Measurements from ENCODE around the gene TRAF2.

Gene TRAF2

DNA sequence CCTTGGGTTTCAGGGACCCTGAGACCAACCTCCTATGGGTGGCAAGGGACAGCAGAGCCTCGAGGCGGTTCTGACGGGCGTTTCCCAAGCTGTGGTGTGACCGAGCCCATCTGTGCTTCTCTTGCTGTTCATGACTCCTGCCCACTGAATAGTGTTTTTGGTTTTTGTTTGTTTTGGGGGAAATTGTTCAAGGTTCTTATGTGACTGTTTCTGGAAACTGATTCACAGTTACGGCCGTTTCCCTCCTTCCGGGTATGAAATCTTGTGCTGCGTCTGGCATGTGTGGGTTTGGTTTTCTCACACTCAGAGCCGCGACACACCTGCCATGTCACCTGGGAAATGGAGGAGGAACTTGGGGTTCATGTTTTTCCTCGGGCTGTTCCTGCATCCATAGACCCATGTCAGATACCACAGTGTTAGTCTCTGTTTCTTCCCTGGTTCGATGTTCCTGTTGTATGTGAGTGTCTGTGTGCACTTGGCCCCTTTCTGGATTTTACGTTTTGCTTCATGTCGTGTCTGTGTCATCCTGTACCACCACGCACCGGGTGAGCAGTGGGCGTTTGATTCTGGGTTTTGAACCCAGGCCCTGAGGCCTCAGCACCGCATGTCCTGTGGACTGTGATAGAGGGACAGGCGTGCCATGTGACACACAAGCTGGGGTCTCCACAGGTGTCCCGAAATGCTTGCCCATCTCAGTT, 29.5 kb downstream of the TRAF2 start:
- no peak for DNase-seq

DNA sequence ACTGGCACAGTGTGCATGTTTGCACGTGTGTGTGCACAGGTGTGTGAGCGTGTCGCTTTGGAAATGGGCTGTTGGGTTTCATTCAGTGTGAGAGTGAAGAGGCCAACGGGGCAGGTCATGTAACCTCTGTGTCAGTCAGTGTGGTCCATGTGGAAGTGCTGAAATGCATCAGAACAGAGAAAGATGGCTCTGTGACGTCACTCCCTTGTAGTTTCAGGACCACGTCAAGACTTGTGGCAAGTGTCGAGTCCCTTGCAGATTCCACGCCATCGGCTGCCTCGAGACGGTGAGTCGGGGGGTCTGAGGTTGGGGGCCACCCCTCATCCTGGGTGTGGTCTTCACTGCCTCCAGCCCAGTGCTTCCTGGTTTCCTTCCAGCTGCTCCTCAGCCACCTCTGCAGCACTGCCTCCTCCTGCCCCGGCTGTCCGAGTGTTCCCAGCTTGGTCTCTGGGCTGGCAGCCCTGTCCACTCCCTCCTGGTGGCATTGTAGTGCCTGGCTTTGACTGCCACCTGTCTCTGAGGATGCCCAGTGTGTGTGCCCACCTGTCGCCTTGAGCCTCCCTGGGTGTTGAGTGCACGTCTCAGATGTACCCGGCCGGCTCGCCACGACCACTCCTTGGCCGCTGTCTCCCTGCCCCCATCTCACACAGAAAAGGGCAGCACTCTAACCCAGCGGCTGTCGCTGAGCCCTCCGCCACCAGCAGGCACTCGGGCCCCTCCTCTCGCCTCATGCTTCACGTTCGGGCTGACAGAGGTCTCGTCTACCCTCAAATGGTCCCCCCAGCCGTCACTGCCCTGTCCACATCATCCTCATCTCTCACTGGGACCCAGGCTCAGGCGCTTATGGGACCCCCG, 30.2 kb downstream of the TRAF2 start:
- DNase-seq: no peak

DNA sequence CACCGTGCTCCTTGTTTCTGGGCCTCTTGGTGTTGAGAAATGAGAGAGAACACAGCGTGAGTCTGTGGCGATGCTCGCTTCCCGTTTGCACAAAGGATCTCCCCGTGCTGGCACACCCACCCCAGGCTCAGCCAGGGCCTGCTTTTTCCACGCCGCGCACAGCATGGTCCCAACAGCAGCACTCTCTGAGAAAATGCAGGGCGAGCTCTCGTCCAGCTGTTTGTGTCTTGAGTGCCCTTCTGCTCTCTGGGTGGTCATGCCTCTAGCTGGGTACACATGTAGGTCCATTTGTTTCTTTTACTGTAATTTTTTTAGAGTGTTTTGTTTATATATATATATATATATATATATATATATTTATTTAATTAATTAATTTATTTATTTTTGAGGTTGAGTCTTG, 31.6 kb downstream of the TRAF2 start:
- DNase-seq: no peak

DNA sequence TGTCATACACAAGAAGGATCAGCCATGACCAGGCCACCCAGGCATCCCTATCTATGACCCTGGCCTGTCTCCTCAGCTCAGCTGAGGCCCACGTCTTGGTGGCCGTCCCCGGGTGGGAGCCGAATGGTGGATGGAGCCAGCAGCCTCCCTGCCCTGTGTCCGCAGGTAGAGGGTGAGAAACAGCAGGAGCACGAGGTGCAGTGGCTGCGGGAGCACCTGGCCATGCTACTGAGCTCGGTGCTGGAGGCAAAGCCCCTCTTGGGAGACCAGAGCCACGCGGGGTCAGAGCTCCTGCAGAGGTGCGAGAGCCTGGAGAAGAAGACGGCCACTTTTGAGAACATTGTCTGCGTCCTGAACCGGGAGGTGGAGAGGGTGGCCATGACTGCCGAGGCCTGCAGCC, 33.8 kb downstream of the TRAF2 start:
- no peak for DNase-seq

DNA sequence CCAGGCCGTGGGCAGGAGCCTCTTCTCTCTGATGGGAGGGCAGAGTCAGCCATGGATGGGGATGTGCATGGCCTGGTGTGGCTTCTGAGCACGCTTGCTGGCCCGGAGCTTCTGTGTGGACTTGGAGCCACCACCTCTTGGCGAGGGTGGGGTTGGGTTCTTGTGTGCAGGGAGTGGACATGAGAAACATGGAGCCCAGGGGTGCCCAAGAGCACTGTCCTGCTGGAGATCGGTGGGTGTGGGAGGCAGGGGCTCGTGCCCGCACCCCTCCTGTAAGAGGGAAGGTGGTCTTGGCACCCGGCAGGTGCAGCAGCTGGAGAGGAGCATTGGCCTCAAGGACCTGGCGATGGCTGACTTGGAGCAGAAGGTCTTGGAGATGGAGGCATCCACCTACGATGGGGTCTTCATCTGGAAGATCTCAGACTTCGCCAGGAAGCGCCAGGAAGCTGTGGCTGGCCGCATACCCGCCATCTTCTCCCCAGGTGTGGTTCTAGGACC, 34.5 kb downstream of the TRAF2 start:
- no peak for DNase-seq

DNA sequence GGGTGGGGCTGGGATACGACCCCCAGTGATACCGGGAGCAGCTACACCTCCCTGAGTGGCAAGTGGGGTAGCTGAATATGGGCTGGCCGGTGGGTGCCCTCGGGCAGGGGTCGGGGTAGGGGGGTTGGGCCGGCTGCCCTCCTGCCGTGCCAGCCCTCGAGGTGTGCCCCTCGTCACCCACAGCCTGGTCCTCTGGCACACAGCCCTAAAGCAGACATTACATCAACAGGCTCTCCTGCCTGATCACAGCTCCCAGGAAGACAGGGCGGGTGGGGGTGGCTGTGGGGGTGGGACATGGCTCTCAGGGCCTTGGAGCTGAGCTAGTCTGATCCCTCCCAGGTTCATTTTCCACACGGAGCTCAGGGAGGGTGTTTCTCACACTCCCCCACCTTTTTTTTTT, 35.0 kb downstream of the TRAF2 start:
- DNase-seq: no peak

DNA sequence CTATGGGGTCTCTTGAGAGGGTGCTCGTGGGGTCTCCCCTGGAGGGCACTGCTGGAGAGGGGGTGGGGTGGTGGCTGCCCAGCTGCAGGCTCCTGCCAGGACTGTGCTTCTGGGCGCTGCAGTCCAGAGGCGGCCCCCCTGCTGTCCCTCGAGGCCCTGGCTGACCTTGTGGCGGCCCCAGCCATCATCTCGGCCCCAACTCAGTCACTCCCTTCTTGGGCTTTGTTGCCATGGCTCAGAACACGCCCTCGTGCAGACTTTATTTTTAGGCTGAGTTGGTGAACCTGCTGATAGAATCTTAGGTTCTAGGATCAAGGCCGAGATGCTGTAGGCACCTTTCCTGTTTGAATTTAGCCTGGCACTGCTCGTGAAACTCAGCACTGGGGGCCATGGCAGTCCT, 35.4 kb downstream of the TRAF2 start:
- DNase-seq: no peak

DNA sequence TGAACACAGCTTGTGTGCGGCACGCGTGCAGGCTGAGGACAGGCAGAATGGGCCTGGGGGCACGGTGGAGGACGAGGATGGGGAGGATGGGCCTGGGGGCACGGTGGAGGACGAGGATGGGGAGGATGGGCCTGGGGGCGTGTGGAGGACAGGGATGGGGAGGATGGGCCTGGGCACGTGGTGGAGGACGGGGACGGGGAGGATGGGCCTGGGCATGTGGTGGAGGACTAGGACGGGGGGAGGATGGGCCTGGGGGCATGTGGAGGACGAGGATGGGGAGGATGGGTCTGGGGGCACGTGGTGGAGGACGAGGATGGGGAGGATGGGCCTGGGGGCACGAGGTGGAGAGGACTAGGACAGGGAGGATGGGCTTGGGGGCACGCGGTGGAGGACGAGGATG, 36.2 kb downstream of the TRAF2 start:
- DNase-seq: no peak

DNA sequence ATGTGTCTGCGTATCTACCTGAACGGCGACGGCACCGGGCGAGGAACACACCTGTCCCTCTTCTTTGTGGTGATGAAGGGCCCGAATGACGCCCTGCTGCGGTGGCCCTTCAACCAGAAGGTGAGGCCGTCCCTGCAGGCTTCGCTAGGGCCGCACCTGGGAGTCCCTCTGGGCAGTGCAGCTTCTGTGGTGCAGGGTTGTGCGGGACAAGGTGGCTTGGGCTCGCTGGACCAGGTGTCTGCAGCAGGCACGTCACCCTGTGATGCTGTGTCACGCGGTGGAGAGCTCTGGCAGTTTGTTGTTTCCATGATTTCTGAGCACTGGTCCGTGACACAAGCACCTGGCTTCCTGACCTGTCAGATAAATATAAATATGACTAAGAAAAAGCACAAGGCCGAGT, 37.6 kb downstream of the TRAF2 start:
- no peak for DNase-seq

DNA sequence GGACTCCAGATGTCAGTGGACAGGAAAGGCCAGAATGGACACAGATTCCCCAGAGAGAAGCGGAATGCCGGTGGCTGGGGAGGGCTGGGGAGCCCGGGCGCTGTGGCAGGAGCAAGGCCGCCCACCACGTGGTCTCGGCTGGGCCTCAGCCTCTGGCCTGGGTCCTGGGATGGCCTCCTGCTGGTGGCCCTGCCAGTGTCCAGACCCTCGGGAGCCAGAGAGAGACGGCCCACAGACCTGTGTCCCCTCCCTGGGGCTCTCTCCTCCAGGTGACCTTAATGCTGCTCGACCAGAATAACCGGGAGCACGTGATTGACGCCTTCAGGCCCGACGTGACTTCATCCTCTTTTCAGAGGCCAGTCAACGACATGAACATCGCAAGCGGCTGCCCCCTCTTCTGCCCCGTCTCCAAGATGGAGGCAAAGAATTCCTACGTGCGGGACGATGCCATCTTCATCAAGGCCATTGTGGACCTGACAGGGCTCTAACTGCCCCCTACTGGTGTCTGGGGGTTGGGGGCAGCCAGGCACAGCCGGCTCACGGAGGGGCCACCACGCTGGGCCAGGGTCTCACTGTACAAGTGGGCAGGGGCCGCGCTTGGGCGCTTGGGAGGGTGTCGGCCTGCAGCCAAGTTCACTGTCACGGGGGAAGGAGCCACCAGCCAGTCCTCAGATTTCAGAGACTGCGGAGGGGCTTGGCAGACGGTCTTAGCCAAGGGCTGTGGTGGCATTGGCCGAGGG, 39.3 kb downstream of the TRAF2 start:
- no peak for DNase-seq

DNA sequence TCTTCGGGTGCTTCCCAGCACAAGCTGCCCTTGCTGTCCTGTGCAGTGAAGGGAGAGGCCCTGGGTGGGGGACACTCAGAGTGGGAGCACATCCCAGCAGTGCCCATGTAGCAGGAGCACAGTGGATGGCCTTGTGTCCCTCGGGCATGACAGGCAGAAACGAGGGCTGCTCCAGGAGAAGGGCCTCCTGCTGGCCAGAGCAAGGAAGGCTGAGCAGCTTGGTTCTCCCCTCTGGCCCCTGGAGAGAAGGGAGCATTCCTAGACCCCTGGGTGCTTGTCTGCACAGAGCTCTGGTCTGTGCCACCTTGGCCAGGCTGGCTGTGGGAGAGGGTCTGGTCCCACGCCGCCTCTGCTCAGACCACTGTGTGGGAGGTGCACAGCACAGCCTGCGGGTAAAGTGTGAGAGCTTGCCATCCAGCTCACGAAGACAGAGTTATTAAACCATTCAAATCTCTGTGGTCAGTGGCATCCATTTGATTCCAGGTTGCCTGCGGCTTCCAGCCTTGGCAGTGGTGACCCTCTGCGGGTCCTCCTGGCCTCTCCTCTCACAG, 39.9 kb downstream of the TRAF2 start:
- DNase-seq: no peak

DNA sequence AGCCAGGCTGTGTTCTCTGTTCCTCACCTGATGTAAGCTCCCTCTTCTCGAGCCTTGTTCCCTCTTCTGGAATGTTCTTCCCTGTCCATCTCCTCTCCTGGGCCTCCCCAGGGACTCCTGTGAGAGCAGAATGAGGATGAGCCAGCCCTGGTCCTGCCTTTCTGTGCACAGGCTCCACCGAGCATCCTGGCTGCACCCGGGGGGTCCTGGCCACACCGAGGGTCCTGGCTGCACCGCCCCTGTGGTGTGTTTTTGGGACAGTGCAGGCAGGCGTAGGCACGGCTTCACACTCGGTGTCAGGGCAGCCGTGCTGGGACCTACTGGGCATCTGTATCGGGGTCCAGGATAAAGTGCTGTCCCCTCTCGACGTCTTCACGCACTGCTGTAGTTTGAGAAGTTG, 40.4 kb downstream of the TRAF2 start:
- DNase-seq: no peak

DNA sequence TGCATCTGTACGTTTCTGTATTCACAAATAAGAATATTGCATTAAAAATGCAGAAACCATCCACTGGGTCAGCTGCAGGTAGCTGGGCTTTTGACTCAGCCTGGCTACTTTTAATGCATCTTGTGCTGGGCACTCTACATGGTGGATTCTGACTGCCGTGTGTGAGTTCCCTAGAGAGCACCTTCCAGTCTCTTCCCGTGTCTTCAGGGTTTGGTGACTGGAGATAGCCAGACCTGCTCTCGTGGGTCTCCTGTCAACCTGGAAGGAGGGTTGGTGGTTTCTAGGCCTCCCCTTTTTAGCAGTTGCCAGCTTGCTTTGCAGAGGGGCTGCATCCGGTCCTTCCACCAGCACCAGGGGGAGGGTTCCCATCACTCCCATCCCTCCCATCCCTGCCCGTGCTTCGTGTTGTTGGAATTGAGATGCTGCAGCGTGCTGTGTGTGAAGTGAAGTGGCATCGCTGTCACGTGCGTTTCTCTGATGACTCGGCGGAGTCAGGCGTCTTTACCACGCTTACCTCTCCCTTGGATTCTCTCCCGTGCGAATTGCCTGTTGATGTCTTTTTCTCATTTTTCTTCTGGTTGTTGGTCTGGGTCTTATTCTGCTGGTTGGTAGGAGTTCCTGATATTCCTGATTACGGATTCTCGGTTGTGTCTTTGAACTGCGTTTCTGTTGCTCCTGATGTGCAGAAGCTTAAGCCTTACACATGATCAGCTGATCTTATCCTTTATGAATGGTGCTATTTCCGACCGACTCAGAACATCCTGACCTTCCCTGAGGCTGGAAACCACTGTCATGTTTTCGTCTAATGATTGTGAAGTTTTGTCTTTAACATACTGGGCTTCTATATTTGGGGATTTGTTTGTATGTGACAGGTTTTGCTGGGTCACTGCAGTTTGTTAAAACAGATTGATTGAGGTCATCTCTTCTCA, 41.3 kb downstream of the TRAF2 start:
- DNase-seq: no peak

DNA sequence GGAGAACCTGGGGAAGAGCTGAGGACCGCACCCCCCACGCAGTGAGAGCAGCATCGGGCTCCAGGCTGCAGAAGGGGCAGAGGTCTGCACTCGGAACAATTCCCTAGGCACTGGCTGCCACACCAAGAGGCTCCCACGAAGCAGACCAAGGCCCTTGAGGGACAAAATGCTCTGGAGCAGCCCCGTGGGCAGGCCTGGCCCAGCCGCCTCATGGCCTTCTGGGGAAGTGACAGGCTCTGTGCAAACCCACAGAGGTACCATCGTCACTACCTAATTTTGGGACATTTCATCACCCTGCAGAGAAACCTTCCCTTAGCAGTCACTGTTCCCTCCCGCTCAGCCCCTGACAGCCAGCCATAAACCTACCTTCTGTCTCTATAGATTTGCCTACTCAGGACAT, 42.3 kb downstream of the TRAF2 start:
- DNase-seq: no peak

DNA sequence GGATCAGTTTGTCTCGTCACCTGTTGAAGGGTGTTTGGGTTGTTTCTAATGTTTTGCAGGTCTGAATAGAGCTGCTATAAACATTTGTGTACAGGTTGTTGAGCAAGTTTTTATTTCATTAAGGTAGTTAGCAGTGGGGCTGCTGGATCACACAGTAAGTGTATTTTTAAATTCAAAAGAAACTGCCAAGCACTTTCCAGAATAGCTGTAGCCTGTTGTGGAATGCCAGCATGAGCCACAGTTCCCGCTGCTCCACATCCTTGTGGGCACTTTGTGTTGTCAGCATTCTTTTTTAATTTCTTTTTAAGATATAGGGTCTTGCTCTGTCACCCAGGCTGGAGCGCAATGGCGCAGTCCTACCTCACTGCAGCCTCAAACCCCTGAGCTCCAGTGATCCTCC, 43.7 kb downstream of the TRAF2 start:
- no peak for DNase-seq

DNA sequence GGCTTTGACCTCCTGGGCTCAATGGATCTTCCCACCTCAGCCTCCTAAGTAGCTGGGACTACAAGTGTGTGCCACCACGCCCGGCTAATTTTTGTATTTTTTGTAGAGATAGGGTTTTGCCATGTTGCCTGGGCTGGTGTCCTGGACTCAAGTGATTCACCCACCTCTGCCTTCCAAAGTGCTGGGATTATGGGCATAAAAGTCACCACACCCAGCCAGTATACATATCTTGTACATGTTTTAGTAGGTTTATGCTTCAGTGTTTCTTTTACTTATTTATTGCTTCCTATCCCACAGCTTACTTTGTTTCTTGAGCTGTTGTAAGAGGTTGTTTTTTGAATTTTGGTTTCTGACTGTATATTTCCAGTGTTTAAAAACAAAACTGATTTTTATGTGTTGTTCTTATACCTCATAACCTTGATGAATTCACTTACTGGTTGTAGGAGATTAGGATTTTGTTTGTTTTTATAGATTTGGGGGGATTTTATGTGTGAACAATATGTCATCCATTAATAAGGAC, 45.4 kb downstream of the TRAF2 start:
- DNase-seq: no peak

DNA sequence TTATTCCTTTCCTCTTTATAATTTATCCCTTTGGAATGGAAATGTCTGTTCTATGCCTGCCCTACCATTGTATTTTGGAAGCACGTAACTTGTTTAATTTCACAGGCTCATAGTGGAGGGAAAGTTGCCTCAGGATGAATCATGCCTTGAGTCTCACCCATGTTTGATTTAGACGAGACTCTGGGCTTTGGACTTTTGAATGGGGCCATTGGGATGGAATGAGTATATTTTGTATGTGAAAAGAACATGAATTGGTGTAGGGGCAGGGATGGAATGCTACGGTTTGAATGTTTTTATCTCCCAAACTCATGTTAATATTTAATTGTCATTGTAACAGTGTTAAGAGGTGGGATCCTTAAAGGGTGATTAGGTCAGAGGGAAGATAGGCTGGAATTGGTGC, 48.0 kb downstream of the TRAF2 start:
- no peak for DNase-seq

DNA sequence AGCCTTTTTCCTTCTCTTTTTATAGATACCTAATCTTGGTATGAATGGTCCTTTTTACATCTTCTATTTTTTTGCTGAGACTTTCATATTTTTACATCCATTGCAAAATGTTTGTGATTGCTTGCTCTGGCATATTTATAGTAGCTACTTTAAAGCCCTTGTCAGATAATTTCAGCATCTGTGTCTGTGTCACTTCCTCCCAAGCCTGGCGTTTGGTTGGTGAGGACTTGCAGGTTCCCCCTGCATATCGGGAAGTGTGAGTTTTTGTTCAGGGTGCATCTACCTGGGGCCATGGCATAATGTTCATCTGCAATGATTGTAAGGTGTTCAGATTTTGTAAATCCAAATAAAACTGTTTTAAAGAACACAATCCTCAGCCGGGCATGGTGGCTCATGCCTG, 49.3 kb downstream of the TRAF2 start:
- DNase-seq: no peak

DNA sequence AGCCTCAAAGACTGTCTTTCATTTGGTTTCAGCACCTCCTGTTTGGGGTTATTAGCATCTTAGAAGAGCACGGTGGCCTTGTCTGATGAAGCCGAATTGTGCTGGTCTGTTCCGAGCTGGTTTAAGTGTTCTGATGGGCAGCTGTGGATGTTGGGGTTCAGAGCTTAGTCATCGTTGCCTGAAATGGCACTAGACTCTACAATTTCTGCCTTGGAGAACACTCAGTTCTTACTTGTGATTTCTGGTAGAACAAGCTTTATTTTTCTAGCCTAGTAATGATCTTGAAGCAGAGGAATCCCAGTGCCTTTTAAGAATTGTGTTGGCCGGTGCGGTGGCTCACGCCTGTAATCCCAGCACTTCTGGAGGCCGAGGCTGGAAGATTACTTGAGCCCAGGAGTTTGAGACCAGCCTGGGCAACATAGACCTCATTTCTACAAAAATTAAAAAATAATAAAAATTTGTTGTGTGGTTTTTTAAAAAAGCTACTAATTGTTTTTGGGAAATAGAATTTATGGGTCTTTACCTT, 50.4 kb downstream of the TRAF2 start:
- no peak for DNase-seq

DNA sequence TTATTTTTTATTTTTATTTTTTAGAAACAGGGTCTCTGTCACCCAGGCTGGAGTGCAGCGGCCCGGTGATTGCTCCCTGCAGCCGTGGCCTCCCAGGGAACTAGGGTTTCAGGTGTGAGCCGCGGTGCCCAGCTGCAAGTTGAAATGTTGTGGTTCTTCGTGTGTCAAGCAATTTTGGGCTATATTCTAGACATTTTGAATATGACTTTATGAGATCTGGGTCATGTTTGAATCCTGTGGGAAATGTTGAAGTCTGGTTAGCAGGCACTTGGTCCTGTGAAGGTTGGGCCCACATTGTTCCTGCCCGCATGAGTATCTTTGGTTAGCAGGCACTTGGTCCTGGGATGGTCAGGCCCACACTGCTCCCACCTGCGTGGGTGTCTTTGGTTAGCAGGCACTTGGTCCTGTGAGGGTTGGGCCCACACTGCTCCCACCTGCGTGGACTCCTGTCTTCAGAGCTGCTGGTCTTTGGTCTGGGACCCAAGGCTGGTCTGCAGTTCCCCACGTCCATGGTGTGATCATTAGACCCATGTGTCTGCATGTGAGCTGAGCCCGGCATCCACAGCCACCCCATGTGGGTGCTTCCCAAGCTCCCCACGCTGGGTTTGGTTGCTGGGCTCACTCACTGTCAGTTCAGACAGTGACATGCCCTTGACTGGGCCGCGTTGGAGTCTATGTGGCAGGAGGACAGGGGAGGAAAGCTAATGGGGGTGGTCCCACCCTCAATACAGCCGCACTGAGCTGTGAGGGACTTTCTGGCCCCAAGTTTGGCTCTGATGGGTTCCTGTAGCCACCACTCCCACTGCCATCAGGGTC, 51.1 kb downstream of the TRAF2 start:
- no peak for DNase-seq

Data from stimulated activated CD4-positive, alpha-beta T cell treated with anti-CD3 and anti-CD28 coated beads, Interleukin-2, amount 100 ng/mL, for 24 hours (primary cell).